UCSD-AML1 (cell line): Measurements from ENCODE around the gene MAPT.

Experiments
- DNase-seq: peaks from one replicate; lab custom pipeline; 2025; ENCODE audit not compliant: unreplicated experiment; lab: John Stamatoyannopoulos, UW

The MAPT gene

DNA sequence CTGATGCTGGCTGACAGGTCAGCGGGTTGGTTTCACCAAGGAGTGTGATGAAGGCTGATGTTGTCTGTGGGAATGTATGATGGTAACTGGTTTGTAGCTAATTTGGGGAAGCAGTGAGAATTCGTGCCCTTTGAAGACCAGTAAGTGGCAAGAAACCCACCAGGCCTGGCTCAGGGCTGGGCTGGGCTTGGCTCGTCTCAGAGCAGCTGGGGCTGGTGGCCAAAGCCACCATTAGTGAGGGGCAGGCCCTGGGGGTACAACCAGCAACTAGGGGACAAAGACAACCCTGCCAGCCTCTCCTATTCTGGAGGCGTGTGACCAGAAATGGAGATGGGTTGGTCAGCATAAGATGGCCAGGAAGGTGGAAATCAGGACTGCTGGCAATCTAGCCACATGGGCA, 91.7 kb downstream of the MAPT start:
- DNase-seq: no peak

DNA sequence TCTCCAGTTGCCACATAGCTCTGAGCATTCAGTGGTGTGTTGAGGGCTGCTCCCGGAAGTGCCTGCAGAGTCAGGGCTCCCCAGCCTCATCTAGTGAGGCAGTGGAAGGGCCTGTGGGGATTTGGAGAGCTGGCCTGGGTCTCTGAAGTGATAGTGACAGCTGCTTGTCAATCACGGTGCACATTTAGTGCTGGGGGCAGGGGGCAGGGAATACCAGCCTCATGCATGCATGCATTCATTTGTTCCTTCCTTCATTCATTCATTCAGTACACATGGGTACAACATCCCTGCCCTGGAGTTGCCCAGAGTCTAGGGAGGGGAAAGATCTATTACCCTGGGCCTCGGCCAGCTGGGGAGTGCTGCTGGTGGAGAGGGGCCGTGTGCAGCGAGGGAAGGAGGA, 93.4 kb downstream of the MAPT start:
- no peak for DNase-seq

DNA sequence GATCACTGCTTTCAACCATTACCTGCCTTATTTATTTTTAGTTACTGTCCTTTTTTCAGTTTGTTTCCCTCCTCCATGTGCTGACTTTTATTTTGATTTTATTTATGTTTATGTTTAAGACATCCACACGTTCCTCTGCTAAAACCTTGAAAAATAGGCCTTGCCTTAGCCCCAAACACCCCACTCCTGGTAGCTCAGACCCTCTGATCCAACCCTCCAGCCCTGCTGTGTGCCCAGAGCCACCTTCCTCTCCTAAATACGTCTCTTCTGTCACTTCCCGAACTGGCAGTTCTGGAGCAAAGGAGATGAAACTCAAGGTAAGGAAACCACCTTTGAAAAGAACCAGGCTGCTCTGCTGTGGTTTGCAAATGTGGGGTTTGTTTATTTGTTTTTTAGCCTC, 95.4 kb downstream of the MAPT start:
- no peak for DNase-seq

DNA sequence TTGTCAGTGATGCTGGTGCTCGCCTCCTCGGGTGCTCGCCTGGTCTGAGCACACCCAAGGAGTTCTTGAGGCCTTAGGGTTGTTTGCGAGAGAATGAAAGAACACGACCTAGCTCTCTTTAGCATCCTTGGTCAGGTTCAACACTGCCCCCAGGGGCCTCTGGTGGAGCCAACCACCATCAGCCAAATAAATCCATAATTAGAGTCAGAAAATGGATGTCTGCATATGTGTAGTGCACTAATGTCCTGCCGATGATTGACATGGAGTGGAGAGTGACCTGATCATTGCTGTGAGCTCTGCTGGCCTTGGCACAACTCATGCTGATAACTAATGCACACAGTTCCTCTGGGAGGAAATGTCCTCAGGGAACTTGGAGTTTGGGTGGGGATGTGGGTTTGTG, 96.5 kb downstream of the MAPT start:
- DNase-seq: no peak

DNA sequence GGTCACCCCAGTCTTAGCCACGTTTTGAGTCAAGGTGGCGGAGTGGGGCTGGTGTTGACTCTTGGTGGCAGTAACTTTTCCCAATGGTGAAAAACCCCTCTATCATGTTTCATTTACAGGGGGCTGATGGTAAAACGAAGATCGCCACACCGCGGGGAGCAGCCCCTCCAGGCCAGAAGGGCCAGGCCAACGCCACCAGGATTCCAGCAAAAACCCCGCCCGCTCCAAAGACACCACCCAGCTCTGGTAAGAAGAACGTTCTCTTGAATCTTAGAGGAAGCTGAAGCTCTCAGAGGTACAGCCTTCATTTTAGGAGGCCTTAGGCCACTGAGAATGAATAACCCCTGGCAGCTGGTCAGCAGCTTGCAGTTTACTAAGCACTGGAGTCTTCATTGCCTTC, 97.0 kb downstream of the MAPT start:
- no peak for DNase-seq

DNA sequence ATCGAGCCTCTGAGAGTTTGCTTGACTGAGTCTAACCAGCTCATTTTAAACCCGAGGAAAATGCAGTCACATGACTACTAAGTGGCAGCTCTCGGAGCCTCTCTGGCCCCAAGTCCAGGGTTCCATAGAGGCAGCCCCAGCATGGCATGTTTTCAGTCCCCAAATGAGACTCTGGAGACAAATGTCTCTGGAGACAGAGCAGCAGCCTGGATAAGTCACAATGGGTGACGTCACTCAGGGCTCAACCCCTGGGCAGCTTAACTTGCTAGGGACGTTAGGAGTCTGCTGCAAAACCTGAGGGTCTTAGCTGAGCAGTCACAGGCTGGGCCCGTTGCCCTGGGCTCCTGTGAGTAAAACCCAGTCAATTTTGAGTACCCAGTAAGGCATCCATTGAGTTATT, 97.8 kb downstream of the MAPT start:
- no peak for DNase-seq

DNA sequence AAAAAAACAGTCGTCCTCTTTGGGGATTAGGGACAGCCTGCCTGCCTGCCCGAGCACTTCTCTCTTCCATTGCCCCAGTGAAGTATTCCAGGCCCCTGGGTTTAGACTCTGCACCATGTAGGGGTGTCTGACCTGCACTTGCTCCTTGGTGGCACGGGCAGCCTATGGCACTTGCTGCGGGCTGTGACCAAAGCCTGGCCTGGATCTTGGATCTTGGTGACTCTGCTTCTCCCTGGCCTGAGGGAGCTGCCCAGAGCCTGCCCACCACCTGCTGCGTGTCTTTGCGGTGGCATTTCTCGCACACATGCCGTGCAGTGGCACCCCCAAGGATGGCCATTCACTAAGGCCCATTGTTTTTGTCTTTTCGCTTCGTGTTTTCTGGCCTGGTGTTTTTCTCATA, 98.5 kb downstream of the MAPT start:
- no peak for DNase-seq

DNA sequence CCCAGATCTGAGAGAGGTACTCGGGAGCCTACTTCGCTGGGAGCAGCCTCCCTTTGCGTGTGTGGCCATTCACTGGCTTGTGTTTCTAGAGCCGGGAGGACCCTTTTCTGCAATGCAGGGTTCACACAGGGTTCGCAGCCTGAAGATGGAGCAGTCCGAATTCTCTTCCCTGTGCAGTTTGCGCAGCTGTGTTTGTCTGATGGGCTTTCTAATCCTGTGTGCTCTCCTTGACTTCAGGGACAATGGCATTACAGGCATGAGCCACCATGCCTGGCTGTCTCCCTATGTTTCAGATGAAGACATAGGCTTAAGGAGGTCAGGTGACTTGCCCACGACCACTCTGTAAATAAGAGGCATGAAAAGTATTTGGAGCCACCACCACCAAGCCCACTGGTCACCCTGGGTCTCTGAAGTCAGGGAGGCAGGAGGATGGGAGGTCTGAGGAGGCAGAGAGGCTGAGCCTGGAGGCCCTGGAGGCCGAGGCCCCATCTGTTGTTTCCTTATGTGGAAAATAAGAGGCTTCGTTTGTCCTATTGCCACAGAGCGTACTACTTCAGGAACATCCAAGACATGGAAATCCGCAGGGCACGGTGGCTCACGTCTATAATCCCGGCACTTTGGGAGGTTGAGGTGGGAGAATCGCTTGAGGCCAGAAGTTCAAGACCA, 99.7 kb downstream of the MAPT start:
- no peak for DNase-seq

DNA sequence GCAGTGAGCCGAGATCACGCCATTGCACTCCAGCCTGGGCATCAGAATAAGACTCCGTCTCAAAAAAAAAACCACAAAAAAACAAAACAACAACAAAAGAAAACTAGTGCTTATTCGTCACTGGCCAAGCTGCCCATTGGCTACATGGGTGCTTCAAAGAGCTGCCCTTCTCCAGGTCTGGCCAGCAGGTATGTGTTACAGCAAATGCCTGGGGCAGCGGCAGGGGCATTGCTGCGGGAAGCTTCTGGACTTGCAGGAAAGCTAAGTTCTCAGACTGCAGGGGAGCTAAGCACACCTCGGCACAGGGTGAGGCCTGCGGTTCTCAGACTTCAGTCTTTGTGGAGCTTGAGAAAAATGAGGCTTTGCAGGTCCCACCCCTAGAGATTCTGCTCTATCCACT, 100.6 kb downstream of the MAPT start:
- no peak for DNase-seq

DNA sequence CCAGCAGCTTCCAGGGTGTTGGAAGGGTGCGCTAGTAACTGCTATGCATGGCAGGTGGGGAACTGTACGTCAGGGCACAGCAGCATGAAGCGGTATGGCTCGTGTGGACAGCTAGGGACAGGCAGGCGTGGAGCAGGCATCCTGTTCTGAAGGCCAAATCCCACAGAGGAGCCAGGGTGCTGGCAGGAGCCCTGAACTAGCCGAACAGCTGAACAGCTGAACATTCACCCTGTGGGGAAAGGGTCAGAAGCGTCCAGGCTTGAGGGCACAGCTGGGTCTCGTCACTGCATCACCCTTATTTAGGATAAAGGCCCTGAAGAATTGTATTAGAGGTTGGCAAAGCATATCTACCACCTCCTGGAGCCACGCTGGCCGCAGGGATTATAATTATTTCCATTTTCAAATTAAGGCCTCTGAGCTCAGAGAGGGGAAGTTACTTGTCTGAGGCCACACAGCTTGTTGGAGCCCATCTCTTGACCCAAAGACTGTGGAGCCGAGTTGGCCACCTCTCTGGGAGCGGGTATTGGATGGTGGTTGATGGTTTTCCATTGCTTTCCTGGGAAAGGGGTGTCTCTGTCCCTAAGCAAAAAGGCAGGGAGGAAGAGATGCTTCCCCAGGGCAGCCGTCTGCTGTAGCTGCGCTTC, 101.4 kb downstream of the MAPT start:
- no peak for DNase-seq

DNA sequence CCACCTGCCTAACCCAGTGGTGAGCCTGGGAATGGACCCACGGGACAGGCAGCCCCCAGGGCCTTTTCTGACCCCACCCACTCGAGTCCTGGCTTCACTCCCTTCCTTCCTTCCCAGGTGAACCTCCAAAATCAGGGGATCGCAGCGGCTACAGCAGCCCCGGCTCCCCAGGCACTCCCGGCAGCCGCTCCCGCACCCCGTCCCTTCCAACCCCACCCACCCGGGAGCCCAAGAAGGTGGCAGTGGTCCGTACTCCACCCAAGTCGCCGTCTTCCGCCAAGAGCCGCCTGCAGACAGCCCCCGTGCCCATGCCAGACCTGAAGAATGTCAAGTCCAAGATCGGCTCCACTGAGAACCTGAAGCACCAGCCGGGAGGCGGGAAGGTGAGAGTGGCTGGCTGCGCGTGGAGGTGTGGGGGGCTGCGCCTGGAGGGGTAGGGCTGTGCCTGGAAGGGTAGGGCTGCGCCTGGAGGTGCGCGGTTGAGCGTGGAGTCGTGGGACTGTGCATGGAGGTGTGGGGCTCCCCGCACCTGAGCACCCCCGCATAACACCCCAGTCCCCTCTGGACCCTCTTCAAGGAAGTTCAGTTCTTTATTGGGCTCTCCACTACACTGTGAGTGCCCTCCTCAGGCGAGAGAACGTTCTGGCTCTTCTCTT, 102.1 kb downstream of the MAPT start:
- no peak for DNase-seq

DNA sequence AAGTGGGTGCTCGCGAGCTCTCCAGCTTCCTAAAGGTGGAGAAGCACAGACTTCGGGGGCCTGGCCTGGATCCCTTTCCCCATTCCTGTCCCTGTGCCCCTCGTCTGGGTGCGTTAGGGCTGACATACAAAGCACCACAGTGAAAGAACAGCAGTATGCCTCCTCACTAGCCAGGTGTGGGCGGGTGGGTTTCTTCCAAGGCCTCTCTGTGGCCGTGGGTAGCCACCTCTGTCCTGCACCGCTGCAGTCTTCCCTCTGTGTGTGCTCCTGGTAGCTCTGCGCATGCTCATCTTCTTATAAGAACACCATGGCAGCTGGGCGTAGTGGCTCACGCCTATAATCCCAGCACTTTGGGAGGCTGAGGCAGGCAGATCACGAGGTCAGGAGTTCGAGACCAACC, 102.8 kb downstream of the MAPT start:
- DNase-seq: no peak

DNA sequence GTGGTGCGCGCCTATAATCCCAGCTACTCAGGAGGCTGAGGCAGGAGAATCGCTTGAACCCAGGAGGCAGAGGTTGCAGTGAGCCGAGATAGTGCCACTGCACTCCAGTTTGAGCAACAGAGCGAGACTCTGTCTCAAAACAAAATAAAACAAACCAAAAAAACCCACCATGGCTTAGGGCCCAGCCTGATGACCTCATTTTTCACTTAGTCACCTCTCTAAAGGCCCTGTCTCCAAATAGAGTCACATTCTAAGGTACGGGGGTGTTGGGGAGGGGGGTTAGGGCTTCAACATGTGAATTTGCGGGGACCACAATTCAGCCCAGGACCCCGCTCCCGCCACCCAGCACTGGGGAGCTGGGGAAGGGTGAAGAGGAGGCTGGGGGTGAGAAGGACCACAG, 103.3 kb downstream of the MAPT start:
- DNase-seq: no peak

DNA sequence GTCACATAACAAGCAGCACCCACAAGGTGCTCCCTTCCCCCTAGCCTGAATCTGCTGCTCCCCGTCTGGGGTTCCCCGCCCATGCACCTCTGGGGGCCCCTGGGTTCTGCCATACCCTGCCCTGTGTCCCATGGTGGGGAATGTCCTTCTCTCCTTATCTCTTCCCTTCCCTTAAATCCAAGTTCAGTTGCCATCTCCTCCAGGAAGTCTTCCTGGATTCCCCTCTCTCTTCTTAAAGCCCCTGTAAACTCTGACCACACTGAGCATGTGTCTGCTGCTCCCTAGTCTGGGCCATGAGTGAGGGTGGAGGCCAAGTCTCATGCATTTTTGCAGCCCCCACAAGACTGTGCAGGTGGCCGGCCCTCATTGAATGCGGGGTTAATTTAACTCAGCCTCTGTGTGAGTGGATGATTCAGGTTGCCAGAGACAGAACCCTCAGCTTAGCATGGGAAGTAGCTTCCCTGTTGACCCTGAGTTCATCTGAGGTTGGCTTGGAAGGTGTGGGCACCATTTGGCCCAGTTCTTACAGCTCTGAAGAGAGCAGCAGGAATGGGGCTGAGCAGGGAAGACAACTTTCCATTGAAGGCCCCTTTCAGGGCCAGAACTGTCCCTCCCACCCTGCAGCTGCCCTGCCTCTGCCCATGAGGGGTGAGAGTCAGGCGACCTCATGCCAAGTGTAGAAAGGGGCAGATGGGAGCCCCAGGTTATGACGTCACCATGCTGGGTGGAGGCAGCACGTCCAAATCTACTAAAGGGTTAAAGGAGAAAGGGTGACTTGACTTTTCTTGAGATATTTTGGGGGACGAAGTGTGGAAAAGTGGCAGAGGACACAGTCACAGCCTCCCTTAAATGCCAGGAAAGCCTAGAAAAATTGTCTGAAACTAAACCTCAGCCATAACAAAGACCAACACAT, 104.9 kb downstream of the MAPT start, which contains the start of gene STH:
STH (plus strand) TSS at position 264 of the 913 bp plus-strand sequence; CDS start at position 294, 30 bp downstream.
- no peak for DNase-seq

DNA sequence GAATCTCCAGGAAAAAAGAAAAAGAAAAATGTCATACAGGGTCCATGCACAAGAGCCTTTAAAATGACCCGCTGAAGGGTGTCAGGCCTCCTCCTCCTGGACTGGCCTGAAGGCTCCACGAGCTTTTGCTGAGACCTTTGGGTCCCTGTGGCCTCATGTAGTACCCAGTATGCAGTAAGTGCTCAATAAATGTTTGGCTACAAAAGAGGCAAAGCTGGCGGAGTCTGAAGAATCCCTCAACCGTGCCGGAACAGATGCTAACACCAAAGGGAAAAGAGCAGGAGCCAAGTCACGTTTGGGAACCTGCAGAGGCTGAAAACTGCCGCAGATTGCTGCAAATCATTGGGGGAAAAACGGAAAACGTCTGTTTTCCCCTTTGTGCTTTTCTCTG, 105.5 kb downstream of the MAPT start:
- DNase-seq: no peak

DNA sequence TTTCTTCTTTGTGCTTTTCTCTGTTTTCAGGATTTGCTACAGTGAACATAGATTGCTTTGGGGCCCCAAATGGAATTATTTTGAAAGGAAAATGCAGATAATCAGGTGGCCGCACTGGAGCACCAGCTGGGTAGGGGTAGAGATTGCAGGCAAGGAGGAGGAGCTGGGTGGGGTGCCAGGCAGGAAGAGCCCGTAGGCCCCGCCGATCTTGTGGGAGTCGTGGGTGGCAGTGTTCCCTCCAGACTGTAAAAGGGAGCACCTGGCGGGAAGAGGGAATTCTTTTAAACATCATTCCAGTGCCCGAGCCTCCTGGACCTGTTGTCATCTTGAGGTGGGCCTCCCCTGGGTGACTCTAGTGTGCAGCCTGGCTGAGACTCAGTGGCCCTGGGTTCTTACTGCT, 105.9 kb downstream of the MAPT start:
- DNase-seq: no peak

DNA sequence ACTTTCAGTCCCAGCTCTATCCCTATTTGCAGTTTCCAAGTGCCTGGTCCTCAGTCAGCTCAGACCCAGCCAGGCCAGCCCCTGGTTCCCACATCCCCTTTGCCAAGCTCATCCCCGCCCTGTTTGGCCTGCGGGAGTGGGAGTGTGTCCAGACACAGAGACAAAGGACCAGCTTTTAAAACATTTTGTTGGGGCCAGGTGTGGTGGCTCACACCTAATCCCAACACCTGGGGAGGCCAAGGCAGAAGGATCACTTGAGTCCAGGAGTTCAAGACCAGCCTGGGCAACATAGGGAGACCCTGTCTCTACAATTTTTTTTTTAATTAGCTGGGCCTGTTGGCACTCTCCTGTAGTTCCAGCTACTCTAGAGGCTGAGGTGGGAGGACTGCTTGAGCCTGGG, 106.4 kb downstream of the MAPT start:
- no peak for DNase-seq

DNA sequence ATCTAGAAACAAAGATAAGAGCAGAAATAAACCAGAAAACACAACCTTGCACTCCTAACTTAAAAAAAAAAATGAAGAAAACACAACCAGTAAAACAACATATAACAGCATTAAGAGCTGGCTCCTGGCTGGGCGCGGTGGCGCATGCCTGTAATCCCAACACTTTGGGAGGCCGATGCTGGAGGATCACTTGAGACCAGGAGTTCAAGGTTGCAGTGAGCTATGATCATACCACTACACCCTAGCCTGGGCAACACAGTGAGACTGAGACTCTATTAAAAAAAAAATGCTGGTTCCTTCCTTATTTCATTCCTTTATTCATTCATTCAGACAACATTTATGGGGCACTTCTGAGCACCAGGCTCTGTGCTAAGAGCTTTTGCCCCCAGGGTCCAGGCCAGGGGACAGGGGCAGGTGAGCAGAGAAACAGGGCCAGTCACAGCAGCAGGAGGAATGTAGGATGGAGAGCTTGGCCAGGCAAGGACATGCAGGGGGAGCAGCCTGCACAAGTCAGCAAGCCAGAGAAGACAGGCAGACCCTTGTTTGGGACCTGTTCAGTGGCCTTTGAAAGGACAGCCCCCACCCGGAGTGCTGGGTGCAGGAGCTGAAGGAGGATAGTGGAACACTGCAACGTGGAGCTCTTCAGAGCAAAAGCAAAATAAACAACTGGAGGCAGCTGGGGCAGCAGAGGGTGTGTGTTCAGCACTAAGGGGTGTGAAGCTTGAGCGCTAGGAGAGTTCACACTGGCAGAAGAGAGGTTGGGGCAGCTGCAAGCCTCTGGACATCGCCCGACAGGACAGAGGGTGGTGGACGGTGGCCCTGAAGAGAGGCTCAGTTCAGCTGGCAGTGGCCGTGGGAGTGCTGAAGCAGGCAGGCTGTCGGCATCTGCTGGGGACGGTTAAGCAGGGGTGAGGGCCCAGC, 107.3 kb downstream of the MAPT start:
- no peak for DNase-seq

DNA sequence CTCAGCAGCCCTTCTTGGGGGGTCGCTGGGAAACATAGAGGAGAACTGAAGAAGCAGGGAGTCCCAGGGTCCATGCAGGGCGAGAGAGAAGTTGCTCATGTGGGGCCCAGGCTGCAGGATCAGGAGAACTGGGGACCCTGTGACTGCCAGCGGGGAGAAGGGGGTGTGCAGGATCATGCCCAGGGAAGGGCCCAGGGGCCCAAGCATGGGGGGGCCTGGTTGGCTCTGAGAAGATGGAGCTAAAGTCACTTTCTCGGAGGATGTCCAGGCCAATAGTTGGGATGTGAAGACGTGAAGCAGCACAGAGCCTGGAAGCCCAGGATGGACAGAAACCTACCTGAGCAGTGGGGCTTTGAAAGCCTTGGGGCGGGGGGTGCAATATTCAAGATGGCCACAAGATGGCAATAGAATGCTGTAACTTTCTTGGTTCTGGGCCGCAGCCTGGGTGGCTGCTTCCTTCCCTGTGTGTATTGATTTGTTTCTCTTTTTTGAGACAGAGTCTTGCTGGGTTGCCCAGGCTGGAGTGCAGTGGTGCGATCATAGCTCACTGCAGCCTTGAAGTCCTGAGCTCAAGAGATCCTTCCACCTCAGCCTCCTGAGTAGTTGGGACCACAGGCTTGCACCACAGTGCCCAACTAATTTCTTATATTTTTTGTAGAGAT, 108.1 kb downstream of the MAPT start:
- peak; percentile 64 for DNase-seq

DNA sequence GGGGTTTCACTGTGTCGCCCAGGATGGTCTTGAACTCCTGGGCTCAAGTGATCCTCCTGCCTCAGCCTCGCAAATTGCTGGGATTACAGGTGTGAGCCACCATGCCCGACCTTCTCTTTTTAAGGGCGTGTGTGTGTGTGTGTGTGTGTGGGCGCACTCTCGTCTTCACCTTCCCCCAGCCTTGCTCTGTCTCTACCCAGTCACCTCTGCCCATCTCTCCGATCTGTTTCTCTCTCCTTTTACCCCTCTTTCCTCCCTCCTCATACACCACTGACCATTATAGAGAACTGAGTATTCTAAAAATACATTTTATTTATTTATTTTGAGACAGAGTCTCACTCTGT, 108.6 kb downstream of the MAPT start:
- DNase-seq: no peak
